Glutamatergic neuron (in vitro differentiated cells): ENCODE data around the gene NRCAM. TPM values are rescaled to one million over a fixed set of nuclear protein-coding genes. Genes with fewer than 3 reads are reported as not detected.

Experiments used
- DNase-seq: peaks from one replicate; pipeline ENCODE4 v3.0.0; 2022
- H3K27ac Mint-ChIP-seq: one replicate; pipeline ENCODE4 v1.8.0; 2020; ENCODE audit warnings: mild to moderate bottlenecking, mixed read lengths, inconsistent platforms; ENCODE audit not compliant: unreplicated experiment
- H3K27me3 Mint-ChIP-seq: one replicate; pipeline ENCODE4 v1.8.0; 2020; ENCODE audit warnings: mild to moderate bottlenecking, moderate library complexity, mixed read lengths, inconsistent platforms; ENCODE audit not compliant: unreplicated experiment
- H3K36me3 Mint-ChIP-seq: one replicate; pipeline ENCODE4 v1.8.0; 2020; ENCODE audit warnings: mild to moderate bottlenecking, mixed read lengths, inconsistent platforms; ENCODE audit not compliant: unreplicated experiment
- H3K4me1 Mint-ChIP-seq: one replicate; pipeline ENCODE4 v1.8.0; 2020; ENCODE audit warnings: mild to moderate bottlenecking, low read depth, mixed read lengths, inconsistent platforms; ENCODE audit not compliant: unreplicated experiment
- H3K4me3 Mint-ChIP-seq: one replicate; pipeline ENCODE4 v1.8.0; 2020; ENCODE audit warnings: mild to moderate bottlenecking, mixed read lengths, inconsistent platforms; ENCODE audit not compliant: unreplicated experiment
- H3K9me3 Mint-ChIP-seq: one replicate; pipeline ENCODE4 v1.8.0; 2020; ENCODE audit warnings: mild to moderate bottlenecking, moderate library complexity, mixed read lengths, inconsistent platforms; ENCODE audit not compliant: unreplicated experiment
- total RNA-seq: library from RNA; stranded (reverse); fragmentation: NEBNext Ultra II Directional; extraction: Animal tissue kit (Norgen Biotek cat#: 25700); gene quantifications from one replicate; pipeline ENCODE4 v1.2.1, GENCODE V29; 2021; ENCODE audit not compliant: unreplicated experiment
- TF ChIP-seq, protein P1 (sequence below): fragments of 200-600 bp; sonication (generic); IDR thresholded peaks from one replicate; pipeline ENCODE4 v1.5.0; 2021; ENCODE audit not compliant: partially characterized antibody, unreplicated experiment

The NRCAM gene
- total RNA-seq, 1 donor from 2014 or later = 120 TPM

DNA sequence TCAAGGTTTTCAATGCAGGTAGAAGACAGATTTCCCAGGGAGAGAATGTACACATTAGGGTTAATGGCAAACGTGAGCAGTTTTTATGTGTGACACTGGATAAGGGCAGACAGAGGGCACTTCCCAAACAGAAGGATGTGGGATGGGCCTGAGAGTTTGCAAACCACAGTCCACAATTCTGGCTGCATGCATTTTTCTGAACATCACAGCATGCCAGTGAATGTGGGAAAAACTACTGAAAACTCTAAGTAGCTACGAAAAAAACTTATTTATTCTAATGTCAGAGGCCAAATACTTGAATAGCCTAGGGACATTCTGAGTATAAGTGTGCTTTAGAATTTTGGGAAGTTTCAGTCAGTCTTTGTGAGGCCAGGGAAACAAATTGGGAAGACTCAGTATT is 145.9 kb downstream of the NRCAM start:
- no peaks in the 10 kb centered on the region for H3K27me3 Mint-ChIP-seq
- peaks cover 24% of the 10 kb centered on the region for H3K4me1 Mint-ChIP-seq
- TF ChIP-seq, protein P1, sequence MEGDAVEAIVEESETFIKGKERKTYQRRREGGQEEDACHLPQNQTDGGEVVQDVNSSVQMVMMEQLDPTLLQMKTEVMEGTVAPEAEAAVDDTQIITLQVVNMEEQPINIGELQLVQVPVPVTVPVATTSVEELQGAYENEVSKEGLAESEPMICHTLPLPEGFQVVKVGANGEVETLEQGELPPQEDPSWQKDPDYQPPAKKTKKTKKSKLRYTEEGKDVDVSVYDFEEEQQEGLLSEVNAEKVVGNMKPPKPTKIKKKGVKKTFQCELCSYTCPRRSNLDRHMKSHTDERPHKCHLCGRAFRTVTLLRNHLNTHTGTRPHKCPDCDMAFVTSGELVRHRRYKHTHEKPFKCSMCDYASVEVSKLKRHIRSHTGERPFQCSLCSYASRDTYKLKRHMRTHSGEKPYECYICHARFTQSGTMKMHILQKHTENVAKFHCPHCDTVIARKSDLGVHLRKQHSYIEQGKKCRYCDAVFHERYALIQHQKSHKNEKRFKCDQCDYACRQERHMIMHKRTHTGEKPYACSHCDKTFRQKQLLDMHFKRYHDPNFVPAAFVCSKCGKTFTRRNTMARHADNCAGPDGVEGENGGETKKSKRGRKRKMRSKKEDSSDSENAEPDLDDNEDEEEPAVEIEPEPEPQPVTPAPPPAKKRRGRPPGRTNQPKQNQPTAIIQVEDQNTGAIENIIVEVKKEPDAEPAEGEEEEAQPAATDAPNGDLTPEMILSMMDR = no peak
- no peak overlapping the region for H3K4me3 Mint-ChIP-seq
- no peak for DNase-seq
- no peaks in the 10 kb centered on the region for H3K9me3 Mint-ChIP-seq
- H3K27ac Mint-ChIP-seq = no peak overlapping the region
- H3K36me3 Mint-ChIP-seq = no peaks in the 10 kb centered on the region

DNA sequence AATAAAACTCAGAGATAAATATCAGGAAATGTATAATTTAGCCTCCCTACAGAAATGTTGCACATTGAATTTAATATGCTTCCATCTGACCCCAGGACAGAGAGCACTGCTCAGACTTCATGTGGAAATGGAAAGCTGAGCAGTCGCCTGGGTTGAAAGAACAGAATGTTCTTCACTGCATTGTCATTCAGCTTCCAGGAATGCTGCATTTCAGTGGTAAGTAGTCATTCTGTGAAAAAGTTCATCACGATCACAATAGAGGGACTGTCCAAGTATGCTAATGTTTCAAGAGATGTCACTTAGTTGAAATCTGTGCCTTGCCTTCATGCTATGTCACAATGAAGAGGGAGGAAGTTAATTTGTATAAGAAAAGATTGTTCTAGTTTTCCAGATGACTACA is 147.3 kb downstream of the NRCAM start:
- no peak for DNase-seq
- H3K9me3 Mint-ChIP-seq = no peaks in the 10 kb centered on the region
- no peaks in the 10 kb centered on the region for H3K36me3 Mint-ChIP-seq
- H3K4me1 Mint-ChIP-seq = peaks cover 26% of the 10 kb centered on the region
- H3K4me3 Mint-ChIP-seq = peak overlapping the region; percentile 15
- no peaks in the 10 kb centered on the region for H3K27me3 Mint-ChIP-seq
- TF ChIP-seq, protein P1 = no peak
- H3K27ac Mint-ChIP-seq = peak overlapping the region; percentile 16

DNA sequence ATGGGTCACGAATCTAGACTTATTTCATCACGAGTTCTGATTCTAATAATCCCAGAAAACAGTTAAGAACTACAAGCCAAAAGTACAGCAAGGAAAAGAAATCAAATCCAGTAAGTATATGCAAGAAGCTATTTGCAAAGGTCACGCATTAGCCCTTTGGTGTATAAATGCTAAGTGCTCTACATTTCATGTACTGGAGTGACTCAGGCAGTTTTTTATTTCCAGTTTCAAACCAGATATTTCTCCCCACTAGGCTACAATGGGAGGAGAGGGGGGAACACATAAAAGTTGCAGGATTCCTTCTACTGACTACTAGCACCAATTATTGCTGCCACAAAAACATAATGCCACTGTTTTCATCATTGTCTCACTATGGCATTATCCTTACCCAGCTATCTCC is 148.0 kb downstream of the NRCAM start:
- DNase-seq = no peak
- Mint-ChIP-seq H3K27ac (no peak overlapping the region), H3K4me3 (no peak overlapping the region), H3K4me1 (peaks cover 26% of the 10 kb centered on the region), H3K36me3 (no peaks in the 10 kb centered on the region), H3K9me3 (no peaks in the 10 kb centered on the region), H3K27me3 (no peaks in the 10 kb centered on the region)
- TF ChIP-seq, protein P1 = no peak

DNA sequence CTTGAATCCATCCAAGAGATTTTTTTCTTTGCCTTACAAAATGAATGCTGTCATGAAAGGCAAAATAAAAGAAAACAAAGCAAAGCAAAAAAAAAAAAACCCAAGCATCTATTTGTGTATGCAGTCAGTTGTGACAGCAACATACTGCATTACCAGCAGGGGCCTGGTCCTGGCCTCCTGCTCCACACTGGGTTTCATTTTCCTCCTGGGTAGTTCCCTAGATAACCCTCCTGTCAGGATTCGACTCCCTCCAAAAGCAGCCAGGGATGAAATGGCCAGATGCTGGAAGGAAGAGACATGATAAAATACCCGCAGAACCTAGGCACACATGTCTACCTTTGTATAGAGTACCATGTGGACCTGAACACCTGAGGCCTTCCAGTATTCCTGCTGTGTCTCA is 148.6 kb downstream of the NRCAM start:
- H3K27ac Mint-ChIP-seq = no peak overlapping the region

DNA sequence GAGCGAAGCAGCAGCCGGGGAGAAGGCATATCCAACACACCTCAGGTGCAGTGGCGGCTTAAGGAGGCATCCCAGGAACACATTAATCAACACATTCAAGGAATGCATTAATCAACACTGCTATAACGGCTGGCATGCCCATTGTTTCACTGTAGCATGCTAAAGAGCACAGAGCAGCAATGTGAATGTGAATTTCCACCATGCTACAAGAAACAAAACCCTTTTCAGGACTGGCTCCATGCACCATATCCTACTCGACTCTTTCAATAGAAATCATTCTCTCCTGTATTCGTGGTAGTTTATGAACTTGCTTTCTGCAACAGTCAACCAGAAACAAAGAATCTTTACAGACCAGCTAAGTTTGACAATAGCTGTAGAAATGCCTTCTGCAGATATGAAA is 149.0 kb downstream of the NRCAM start:
- TF ChIP-seq, protein P1 = no peak
- H3K27me3 Mint-ChIP-seq = no peaks in the 10 kb centered on the region
- no peaks in the 10 kb centered on the region for H3K36me3 Mint-ChIP-seq
- H3K4me3 Mint-ChIP-seq = no peak overlapping the region
- no peak overlapping the region for H3K27ac Mint-ChIP-seq
- peaks cover 26% of the 10 kb centered on the region for H3K4me1 Mint-ChIP-seq
- DNase-seq = no peak
- H3K9me3 Mint-ChIP-seq = no peaks in the 10 kb centered on the region

More for the DNA sequence above, 148.6 kb downstream of the NRCAM start:
- no peaks in the 10 kb centered on the region for H3K9me3 Mint-ChIP-seq
- peaks cover 26% of the 10 kb centered on the region for H3K4me1 Mint-ChIP-seq
- H3K4me3 Mint-ChIP-seq = no peak overlapping the region
- no peaks in the 10 kb centered on the region for H3K36me3 Mint-ChIP-seq
- H3K27me3 Mint-ChIP-seq = no peaks in the 10 kb centered on the region
- TF ChIP-seq, protein P1 = no peak
- no peak for DNase-seq
